ENCODE measurements around the gene AP1B1.
"Not testable (repeated sequence)": the region's sequence is repeated elsewhere in the genome, so short reads cannot be mapped to it uniquely, and the experiment has no call there.

AP1B1 gene

DNA sequence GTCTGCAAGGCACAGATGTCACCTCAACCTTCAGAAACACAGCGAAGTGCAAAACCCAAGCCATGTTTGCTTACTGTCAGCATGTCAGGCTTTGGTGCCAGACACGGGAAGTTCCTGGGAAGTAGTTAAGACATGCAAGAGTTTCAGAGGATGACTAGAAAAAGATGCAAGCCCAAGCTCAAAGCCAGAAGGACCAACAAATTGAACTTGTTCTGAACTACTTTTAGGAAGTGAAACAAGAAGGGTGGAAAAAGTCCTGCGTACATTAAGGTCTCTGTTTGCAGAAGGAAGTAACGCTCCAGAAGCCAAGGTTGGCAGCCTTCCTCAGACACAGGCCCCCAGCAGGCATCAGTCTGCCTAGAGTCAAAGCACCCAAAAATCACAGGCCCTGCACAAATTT lies 2.6 kb downstream of the AP1B1 start:
- DNase-seq, result no peak

GRCh38 chr22:29385151-29385704 lies 3.1 kb downstream of the AP1B1 start:
- DNase-seq, result no peak

DNA sequence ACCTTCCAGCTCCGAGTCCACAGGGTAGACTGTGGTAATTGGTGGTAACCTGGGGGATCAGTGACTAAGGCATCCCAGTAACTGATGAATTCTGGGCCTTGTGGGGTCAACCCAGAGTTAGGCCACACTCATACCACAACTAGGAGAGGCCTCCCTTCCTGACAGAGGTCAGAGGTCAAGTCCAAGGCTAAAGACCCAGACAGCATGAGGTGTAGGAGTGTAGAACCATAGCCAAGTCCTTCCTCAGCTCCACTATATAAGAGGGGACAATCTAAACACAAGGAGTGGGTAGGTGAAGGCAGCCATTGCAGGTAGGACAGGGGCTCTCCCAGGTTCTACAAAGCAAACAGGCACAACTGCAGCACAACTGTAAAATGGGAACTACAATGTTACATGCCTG lies 4.6 kb downstream of the AP1B1 start:
- DNase-seq, result no peak

DNA sequence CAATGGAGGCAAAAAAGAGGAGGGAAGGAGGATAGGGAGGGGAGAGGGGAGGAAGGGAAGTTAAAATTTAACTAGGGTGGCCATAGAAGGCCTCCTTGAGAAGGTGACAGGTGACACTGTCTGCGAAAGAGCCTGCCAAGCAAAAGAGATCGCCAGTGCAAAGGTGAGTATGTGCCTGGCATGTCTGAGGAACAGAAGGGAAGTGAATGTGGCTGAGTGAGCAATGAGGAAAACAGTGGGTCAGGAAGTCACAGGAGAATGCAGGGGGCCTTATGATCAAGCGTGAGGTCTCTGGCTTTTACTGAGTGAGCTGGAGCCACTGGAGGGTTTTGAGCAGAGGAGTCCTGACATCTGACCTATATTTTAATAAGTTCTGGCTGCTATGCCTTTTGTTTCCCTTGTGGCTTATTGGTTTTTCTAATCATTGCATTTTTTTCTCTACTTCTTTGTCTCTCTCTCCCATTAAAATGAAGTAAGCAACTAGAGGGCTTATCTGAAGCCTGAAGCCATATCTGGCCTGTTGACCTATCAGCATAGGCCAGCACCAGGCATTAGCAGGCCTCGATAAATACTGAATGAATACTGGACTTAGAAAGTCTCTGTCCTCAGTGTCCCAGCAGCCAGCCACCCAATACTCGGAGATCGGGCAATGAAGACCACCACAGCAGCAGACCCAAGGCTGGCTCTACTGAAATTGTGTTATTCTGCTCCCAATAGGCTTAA lies 5.6 kb downstream of the AP1B1 start:
- DNase-seq, result no peak

DNA sequence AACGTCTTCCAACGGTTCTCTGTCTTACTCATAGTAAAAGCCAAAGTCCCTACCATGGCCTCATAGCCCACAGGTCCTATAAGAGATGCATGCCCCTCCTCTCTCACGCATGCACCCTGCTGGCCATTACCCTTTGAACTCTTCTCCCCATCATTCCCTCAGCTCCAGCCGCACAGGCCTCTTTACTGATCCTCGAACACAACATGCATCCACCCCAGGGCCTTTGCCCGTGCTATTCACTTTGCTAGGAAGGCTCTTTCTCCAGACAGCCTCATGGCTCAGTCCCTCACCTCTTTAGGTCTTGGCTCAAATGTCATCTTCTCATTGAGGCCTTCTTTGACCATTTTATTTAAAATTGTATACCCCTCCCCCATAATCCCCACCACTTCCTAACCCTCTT lies 7.5 kb downstream of the AP1B1 start:
- no peak for DNase-seq

GRCh38 chr22:29380032-29380781 lies 8.2 kb downstream of the AP1B1 start:
- no peak for DNase-seq

DNA sequence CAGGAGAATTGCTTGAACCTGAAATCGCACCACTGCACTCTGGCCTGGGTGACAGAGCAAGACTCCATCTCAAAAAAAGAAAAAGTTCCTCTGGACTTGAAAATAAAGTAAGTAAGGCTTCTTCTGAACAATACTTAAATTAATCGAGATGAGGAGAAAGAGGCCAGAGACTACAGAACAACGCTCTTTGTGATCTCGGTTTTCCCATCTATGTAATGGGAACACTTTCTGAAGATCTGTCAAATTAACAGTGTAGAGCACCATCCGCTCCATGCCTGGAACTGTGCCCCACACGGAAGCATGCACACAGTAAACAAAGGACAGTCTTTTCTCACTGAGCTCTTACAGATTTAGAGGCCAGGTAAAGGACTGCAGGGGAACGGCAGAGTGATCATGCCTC lies 9.1 kb downstream of the AP1B1 start:
- DNase-seq, result no peak

GRCh38 chr22:29377979-29378378 lies 10.4 kb downstream of the AP1B1 start:
- no peak for DNase-seq

- DNase-seq, result not testable (repeated sequence)
These were observed 11.7 kb downstream of the AP1B1 start for GRCh38 chr22:29376705-29377104.

DNA sequence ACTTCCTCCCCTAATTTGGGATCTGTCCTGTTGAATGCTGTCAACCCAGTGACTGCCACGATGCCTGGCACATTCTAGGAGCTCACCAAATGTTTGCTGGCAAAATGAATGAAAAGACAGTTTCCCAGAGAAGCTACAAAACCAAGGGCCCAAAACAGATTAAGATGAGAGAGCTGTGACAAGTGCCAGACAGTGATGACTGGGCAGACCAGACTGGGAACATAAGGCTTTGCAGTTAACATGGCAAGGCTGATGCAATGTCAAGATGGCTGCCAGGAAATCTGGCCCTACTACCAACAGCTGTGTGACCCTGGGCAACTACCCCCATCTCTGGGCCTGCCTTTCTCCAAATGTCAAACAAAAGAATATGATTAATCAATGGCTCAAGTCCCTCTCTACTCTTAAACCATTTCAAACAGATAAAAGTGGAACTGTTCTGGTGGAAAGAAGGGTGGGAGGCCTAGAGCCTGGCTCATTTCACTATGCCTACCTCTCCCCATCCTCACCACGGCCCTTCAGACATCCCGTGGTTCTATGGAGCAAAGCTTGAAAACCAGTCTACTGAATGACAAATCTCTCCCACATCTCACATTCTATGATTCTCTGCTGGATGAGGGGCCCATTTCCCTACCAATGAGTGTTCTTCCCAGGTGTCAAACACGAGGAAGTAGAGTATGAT lies 12.8 kb downstream of the AP1B1 start:
- DNase-seq, result no peak

- not testable (repeated sequence) for DNase-seq
These were observed 13.6 kb downstream of the AP1B1 start for GRCh38 chr22:29374806-29375205.

DNA sequence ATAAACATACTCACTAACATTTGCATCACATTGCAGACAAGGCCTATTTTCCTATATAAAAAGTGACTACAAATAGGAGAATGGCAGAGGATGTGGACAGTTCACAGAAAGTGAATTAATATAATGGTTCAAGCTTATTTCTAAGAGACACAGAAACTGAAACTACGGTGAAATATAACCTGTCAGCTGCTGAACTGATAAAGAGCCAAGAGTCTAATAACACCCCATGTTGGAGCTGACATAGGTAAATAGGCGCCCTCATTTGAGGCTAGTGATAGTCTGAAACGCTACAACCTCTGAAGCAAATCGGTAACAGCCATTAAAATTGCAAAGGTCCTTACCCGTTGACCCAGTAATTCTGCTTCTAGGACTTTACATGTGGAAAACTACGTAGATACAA lies 14.0 kb downstream of the AP1B1 start:
- no peak for DNase-seq

DNA sequence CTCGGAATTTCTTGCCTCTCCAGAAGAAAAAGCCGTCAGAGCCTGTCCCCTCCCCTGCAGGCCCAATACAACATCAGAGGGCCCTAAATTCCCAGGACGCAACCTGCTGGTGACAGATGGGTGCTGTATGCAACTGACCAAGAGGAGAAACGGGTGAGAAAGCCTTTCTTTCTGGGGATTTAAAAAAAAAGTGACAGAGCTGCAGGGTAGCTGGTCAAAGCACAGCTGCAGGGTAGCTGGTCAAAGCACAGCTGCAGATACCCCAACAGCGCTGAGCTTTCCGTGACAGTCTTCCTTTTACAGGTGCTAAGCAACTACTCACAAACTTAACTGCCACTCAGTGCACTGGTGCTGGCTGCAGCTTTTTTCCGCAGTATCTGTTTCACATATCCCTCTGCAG lies 17.8 kb downstream of the AP1B1 start:
- DNase-seq, result no peak

- no peak for DNase-seq
These were observed 18.9 kb downstream of the AP1B1 start for GRCh38 chr22:29369460-29369859.

- DNase-seq, result no peak
These were observed 28.9 kb downstream of the AP1B1 start for GRCh38 chr22:29359469-29359868.

DNA sequence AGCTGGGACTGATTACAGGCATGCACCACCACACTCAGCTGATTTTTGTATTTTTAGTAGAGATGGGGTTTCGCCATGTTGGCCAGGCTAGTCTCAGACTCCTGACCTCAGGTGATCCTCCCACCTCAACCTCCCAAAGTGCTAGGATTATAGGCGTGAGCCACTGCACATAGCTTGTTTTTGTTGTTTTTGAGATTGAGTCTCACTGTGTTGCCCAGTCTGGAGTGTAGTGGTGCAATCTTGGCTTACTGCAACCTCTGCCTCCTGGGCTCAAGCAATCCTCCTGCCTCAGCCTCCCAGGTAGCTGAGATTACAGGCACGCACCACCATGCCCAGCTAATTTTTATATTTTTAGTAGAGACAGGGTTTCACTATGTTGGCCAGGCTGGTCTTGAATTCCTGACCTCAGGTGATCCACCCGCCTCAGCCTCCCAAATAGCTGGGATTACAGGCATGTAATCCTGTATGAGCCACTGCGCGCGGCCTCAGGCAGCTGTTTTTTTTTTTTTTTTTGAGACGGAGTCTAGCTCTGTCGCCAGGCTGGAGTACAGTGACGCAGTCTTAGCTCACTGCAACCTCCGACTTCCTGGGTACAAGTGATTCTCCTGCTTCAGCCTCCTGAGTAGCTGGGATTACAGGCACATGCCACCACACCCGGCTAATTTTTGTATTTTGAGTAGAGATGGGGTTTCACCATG lies 31.0 kb downstream of the AP1B1 start:
- DNase-seq, result not testable (repeated sequence)

- no peak for DNase-seq
These were observed 34.5 kb downstream of the AP1B1 start for GRCh38 chr22:29353860-29354259.

DNA sequence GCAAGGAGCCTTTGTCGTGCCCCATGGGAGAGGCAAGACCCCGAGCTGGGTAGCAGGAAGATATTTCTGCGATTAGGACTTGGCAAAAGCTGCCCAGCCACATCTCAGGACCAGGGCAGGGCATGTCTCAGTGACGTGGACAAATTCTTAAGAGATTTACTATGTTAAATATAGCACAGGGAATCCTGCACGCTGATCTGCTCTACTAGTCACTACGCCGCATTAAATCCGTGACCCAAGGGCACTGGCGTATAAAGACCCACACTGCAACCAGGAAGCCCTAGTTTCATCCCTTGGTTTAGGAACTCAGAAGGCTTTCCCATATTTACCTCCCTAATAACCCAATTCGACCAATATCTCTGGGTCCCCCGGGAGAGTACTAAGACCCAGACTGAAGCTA lies 35.1 kb downstream of the AP1B1 start:
- DNase-seq, result no peak

DNA sequence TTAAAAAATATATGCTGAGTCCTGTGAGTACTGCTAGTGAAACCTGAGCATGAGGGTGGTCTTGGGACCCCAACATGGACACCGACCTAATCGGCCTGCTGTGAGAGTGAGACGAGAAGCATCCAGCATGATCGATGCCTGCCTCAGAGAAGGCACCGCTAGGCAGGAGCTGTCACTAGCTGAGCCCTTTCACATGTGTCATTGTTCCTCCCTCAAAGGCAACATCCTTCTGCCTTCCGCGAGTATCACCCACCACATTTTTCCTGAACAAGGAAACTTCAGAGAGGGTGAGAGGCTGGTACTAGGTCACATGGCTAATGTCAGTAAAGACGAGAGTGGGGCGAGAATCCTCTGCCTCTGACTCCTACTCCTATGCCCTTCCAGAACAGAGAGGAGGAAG lies 35.6 kb downstream of the AP1B1 start:
- DNase-seq, result no peak

DNA sequence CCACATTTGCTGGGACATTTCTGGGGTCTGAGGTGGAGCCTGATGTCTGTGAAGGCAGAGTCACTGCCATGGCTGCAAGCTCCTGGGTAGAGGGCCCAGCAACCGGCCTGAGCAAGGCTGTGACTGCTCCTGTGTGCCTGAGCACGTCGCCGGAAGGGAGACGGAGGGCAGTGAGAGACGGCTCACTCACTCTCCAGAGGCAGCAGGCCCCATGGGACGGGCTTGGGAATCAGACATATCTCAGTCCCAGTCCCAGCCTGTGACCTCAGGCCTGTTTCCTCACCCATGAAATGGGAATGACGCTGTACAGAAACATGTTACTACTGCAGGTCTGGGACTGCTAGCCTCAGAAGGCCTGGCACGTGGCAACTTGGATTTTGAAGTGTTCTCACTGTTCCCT lies 36.5 kb downstream of the AP1B1 start:
- DNase-seq, result no peak

GRCh38 chr22:29351042-29351441 lies 37.3 kb downstream of the AP1B1 start:
- DNase-seq, result no peak

- DNase-seq, result no peak
These were observed 39.4 kb downstream of the AP1B1 start for GRCh38 chr22:29348956-29349355.

GRCh38 chr22:29348041-29348440 lies 40.3 kb downstream of the AP1B1 start:
- no peak for DNase-seq
